Panc1 (cell line): Measurements from ENCODE around the gene VIT.

Source experiments
- POLR2AphosphoS5 ChIP-seq: IDR thresholded peaks from 2 replicates; pipeline ENCODE4 v1.6.1; 2012; ENCODE audit warnings: mild to moderate bottlenecking, low read depth, low read length, moderate library complexity
- SIN3A ChIP-seq: IDR thresholded peaks from 2 replicates; pipeline ENCODE4 v1.6.1; 2012; ENCODE audit warnings: low read depth, mild to moderate bottlenecking, low read length, moderate library complexity, borderline replicate concordance; ENCODE audit not compliant: insufficient read depth
- TF ChIP-seq, protein P1 (sequence below): fragments of 450-650 bp; IDR thresholded peaks from 2 replicates; pipeline ENCODE4 v1.5.1; 2017; ENCODE audit warnings: mild to moderate bottlenecking
- TF ChIP-seq, protein P2 (sequence below), 2 experiments: IDR thresholded peaks; 2 replicates each; pipeline ENCODE4 v1.6.1; 2011 to 2012; ENCODE audit warnings: low read depth in 2 of 2, control low read depth in 1 of 2, low read length in 1 of 2, mild to moderate bottlenecking in 1 of 2, moderate library complexity in 1 of 2; ENCODE audit not compliant: insufficient read depth in 1 of 2

DNA sequence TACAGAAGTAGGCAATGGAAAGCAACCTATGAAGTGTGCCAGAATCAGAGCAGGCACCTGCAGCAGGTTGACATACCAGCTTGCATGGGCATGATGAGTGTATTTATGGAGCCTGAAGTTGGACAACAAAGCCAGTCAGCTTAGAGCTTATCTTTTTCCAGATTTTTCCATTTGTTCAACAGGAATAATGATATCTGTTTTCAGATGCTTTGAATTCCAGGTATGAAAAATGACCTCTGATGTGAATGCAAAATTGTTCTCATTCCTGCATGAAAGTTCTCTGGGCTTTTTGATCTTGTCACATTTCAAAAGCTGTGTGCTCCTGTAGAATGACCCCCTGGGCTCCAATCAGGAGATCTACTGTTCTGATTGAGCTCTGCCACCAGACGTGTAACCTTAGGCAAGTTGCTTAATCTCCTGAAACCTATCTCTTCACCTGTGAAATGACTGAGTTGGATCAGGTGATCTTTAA lies 38.2 kb upstream of the VIT start:
- TF ChIP-seq POLR2AphosphoS5 (no peak), SIN3A (no peak)
- TF ChIP-seq, protein P1, sequence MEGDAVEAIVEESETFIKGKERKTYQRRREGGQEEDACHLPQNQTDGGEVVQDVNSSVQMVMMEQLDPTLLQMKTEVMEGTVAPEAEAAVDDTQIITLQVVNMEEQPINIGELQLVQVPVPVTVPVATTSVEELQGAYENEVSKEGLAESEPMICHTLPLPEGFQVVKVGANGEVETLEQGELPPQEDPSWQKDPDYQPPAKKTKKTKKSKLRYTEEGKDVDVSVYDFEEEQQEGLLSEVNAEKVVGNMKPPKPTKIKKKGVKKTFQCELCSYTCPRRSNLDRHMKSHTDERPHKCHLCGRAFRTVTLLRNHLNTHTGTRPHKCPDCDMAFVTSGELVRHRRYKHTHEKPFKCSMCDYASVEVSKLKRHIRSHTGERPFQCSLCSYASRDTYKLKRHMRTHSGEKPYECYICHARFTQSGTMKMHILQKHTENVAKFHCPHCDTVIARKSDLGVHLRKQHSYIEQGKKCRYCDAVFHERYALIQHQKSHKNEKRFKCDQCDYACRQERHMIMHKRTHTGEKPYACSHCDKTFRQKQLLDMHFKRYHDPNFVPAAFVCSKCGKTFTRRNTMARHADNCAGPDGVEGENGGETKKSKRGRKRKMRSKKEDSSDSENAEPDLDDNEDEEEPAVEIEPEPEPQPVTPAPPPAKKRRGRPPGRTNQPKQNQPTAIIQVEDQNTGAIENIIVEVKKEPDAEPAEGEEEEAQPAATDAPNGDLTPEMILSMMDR, result no peak
- TF ChIP-seq, protein P2, sequence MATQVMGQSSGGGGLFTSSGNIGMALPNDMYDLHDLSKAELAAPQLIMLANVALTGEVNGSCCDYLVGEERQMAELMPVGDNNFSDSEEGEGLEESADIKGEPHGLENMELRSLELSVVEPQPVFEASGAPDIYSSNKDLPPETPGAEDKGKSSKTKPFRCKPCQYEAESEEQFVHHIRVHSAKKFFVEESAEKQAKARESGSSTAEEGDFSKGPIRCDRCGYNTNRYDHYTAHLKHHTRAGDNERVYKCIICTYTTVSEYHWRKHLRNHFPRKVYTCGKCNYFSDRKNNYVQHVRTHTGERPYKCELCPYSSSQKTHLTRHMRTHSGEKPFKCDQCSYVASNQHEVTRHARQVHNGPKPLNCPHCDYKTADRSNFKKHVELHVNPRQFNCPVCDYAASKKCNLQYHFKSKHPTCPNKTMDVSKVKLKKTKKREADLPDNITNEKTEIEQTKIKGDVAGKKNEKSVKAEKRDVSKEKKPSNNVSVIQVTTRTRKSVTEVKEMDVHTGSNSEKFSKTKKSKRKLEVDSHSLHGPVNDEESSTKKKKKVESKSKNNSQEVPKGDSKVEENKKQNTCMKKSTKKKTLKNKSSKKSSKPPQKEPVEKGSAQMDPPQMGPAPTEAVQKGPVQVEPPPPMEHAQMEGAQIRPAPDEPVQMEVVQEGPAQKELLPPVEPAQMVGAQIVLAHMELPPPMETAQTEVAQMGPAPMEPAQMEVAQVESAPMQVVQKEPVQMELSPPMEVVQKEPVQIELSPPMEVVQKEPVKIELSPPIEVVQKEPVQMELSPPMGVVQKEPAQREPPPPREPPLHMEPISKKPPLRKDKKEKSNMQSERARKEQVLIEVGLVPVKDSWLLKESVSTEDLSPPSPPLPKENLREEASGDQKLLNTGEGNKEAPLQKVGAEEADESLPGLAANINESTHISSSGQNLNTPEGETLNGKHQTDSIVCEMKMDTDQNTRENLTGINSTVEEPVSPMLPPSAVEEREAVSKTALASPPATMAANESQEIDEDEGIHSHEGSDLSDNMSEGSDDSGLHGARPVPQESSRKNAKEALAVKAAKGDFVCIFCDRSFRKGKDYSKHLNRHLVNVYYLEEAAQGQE (IDR thresholded peaks at IDR 0.05; ENCODE audit: insufficient read depth in 1 of 2, low read depth in 2 of 2, low read length in 1 of 2), result no peak
